ENCODE data around the gene PDGFC. TPM values are rescaled to one million over a fixed set of nuclear protein-coding genes. Genes with fewer than 3 reads are reported as not detected.

Gene PDGFC
- total RNA-seq, 1 donor from 2014 or later = 70.9 TPM

DNA sequence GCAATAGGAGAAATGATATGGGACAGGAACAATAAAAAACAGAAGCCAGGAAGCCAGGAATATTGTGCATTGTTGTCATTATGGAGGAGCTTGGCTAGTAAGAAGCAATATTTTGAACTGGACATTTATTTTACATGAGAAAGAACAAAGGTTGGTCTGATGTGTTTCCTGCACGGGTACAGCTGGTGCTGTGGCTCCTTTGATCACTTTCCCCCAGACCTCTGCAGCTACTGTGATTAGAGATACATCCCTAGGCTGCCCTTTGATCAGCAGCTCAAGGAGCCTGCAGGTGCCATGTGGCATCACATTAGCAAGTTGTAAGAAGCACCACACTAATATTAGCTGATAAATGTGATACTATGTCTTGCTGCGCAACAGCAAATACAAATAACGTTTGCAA, 2.5 kb downstream of the PDGFC start:
- TF ChIP-seq, protein P1, sequence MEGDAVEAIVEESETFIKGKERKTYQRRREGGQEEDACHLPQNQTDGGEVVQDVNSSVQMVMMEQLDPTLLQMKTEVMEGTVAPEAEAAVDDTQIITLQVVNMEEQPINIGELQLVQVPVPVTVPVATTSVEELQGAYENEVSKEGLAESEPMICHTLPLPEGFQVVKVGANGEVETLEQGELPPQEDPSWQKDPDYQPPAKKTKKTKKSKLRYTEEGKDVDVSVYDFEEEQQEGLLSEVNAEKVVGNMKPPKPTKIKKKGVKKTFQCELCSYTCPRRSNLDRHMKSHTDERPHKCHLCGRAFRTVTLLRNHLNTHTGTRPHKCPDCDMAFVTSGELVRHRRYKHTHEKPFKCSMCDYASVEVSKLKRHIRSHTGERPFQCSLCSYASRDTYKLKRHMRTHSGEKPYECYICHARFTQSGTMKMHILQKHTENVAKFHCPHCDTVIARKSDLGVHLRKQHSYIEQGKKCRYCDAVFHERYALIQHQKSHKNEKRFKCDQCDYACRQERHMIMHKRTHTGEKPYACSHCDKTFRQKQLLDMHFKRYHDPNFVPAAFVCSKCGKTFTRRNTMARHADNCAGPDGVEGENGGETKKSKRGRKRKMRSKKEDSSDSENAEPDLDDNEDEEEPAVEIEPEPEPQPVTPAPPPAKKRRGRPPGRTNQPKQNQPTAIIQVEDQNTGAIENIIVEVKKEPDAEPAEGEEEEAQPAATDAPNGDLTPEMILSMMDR (IDR thresholded peaks at IDR 0.05) = no peak
- Mint-ChIP-seq H3K4me1 (ENCODE audit: low read depth) (peaks cover 63% of the 10 kb centered on the region), H3K9me3 (ENCODE audit: low read depth) (no peaks in the 10 kb centered on the region), H3K27me3 (ENCODE audit: low read depth) (no peaks in the 10 kb centered on the region), H3K4me3 (ENCODE audit: unreplicated experiment) (peak overlapping the region; percentile 82), H3K27ac (ENCODE audit: unreplicated experiment) (peak overlapping the region; percentile 92), H3K36me3 (ENCODE audit: low read depth) (no peaks in the 10 kb centered on the region)
- no peak for DNase-seq (ENCODE audit: low spot score)

DNA sequence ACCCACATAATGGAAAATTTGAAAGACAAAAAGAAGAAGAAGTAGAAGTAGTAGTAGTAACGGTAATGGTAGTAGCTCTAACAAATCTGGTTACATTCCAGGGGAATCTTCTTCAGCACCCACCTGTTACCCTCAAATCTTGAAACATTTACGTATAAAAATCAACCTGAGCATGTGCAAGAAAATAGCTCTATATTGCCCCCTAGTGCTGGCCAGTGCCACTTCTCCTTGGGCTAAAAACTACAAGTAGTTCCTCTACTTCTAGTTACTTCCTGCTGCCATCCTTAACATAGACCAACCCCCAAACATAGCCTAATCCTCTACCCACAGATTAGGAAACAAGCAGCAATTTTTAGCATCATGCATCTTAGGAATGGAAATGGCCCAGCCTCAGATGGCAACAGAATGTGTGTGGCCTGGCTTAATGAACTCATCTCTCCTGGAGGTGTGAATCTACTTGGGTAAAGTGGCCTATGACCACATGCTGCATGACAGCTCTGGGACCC, 3.1 kb downstream of the PDGFC start:
- Mint-ChIP-seq H3K9me3 (ENCODE audit: low read depth) (no peaks in the 10 kb centered on the region), H3K4me3 (ENCODE audit: unreplicated experiment) (peak overlapping the region; percentile 82), H3K27me3 (ENCODE audit: low read depth) (no peaks in the 10 kb centered on the region), H3K4me1 (ENCODE audit: low read depth) (peaks cover 57% of the 10 kb centered on the region), H3K27ac (ENCODE audit: unreplicated experiment) (peak overlapping the region; percentile 92), H3K36me3 (ENCODE audit: low read depth) (no peaks in the 10 kb centered on the region)
- TF ChIP-seq, protein P1 (IDR thresholded peaks at IDR 0.05) = peak; percentile 99
- no peak for DNase-seq (ENCODE audit: low spot score)

DNA sequence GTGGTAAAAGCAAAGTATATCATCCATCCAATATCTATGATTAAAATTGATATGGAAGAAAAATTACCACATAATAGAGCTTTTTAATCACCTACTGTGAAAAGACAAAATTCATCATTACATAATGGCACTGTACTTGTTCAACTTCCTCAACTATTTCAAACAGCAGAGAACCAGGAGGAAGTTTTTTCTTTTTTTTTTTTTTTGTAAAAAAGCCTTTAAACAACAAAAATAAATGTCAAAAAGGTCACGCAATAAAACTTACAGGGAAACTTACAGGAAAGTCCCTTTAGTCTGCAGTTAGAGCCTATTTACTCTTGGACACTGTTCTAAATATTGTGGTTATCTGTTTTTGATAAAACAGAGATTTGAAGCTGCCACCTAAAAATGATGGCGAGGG, 4.8 kb downstream of the PDGFC start:
- no peaks in the 10 kb centered on the region for H3K27me3 Mint-ChIP-seq (ENCODE audit: low read depth)
- no peaks in the 10 kb centered on the region for H3K9me3 Mint-ChIP-seq (ENCODE audit: low read depth)
- H3K27ac Mint-ChIP-seq (ENCODE audit: unreplicated experiment) = peak overlapping the region; percentile 59
- no peaks in the 10 kb centered on the region for H3K36me3 Mint-ChIP-seq (ENCODE audit: low read depth)
- no peak for DNase-seq (ENCODE audit: low spot score)
- H3K4me3 Mint-ChIP-seq (ENCODE audit: unreplicated experiment) = no peak overlapping the region
- TF ChIP-seq, protein P1 (IDR thresholded peaks at IDR 0.05) = no peak
- peaks cover 58% of the 10 kb centered on the region for H3K4me1 Mint-ChIP-seq (ENCODE audit: low read depth)

DNA sequence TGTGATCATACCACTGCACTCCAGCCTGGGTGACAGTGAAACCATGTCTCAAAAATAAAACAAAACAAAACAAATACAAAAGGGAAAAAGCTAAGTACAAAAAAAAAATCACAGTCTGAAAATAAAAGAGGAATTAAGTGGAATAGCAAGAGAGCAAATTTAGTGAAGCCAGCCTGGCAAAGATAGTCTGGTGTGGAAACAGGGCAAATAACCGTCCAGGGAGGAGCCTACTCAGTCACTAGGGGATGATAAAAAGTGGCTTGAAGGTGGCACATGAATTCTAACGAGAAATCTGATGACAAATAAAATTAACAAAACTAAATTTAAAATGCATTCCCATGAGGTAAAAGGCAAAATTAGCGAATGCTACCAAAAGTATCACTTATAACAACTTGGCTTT, 8.2 kb downstream of the PDGFC start:
- TF ChIP-seq, protein P1 (IDR thresholded peaks at IDR 0.05) = no peak
- Mint-ChIP-seq H3K27me3 (ENCODE audit: low read depth) (no peaks in the 10 kb centered on the region), H3K9me3 (ENCODE audit: low read depth) (no peaks in the 10 kb centered on the region), H3K36me3 (ENCODE audit: low read depth) (no peaks in the 10 kb centered on the region), H3K4me3 (ENCODE audit: unreplicated experiment) (no peak overlapping the region), H3K4me1 (ENCODE audit: low read depth) (peaks cover 79% of the 10 kb centered on the region), H3K27ac (ENCODE audit: unreplicated experiment) (peak overlapping the region; percentile 72)
- DNase-seq (ENCODE audit: low spot score) = no peak

DNA sequence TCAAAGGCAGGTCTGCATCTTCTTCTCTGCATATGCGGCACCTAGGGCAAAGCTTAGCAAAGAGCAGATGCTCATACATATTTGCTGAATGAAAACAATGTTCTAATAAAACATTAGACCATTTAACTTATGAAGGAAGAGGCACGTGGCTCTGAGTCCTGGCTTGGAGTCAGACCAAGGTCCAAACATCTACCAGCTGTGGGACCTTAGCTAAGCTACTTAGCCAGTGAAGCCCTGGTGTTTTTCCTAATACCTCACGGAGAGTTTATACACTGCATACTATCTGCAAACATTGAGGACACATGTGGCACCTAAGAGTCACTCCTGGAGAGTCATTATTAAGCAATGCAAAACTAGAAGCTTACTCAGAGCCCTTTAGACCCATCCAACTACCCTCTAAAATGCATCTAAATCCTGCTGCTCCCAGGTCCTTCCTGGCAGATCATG, 9.0 kb downstream of the PDGFC start:
- H3K27ac Mint-ChIP-seq (ENCODE audit: unreplicated experiment) = peak overlapping the region; percentile 72
- H3K36me3 Mint-ChIP-seq (ENCODE audit: low read depth) = no peaks in the 10 kb centered on the region
- H3K27me3 Mint-ChIP-seq (ENCODE audit: low read depth) = no peaks in the 10 kb centered on the region
- DNase-seq (ENCODE audit: low spot score) = no peak
- TF ChIP-seq, protein P1 (IDR thresholded peaks at IDR 0.05) = no peak
- H3K9me3 Mint-ChIP-seq (ENCODE audit: low read depth) = no peaks in the 10 kb centered on the region
- peaks cover 79% of the 10 kb centered on the region for H3K4me1 Mint-ChIP-seq (ENCODE audit: low read depth)
- H3K4me3 Mint-ChIP-seq (ENCODE audit: unreplicated experiment) = peak overlapping the region; percentile 29
